NCI-H2196 (cell line): ENCODE results near the gene RALGAPA2.

Experiments used
- DNase-seq: peaks from one replicate; lab custom pipeline; 2025; ENCODE audit not compliant: unreplicated experiment; lab: John Stamatoyannopoulos, UW

Gene RALGAPA2

DNA sequence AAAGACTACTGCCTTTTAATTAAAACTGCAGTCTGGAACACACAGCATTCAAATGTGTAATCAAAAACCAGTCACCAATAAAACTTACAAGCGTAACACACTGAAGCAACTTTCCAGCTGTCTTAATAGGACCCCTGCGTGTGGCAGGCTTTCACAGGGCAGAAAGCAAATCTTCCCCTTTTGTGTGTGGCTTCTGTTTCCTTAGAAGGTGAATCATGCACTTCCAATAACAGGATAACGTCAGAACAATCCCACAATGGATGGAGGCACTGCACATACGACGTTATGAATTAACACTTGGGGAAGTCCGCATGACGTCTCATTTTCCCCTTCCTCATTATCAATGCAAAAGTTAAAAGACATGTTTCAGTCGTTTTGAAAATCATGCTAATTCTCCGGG, 299.7 kb downstream of the RALGAPA2 start:
- DNase-seq, result no peak

GRCh38 chr20:20411836-20412235, 300.6 kb downstream of the RALGAPA2 start:
- no peak for DNase-seq

- DNase-seq, result no peak
Observed at GRCh38 chr20:20411402-20411801, 301.0 kb downstream of the RALGAPA2 start.

GRCh38 chr20:20410678-20411077, 301.8 kb downstream of the RALGAPA2 start:
- DNase-seq, result peak; percentile 72

DNA sequence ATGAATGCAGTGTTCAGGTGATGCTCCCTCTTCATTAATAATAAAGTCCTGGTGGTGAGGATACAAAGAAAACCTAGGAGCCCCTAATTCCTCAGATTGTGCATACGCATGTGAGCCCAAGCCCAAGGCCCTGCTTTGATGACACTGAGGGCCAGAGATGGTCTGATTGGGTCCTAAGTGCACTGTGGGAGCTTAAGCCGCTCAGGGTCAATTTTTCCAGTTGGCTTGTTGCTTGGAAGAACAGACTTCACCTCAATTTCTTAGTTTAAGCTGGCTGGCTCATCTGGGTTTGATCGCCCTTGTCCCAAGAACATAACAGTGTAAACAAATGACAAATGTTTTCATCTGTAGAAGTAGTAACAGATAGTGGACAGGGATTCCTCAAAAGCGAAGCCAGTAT, 303.1 kb downstream of the RALGAPA2 start:
- no peak for DNase-seq

GRCh38 chr20:20407891-20408805, 304.3 kb downstream of the RALGAPA2 start:
- DNase-seq, result peak; percentile 22

DNA sequence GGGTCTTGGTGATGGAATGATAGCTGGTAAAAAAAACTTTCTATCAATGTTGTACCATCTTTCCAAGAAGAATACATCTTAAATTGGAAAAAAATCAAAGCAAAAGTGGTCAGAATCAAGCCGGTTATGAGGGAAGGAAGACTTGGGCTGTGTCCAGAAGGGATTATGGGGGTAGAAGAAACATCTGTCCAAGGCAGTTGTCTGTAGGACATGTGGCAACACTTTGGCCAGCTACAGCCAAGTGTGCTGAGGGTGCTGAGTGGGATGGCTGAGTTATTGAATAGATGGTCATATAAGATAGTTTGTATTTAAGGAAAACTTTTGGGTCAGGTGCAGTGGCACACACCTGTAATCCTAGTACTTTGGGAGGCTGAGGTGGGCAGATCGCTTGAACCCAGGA, 306.1 kb downstream of the RALGAPA2 start:
- DNase-seq, result no peak

GRCh38 chr20:20405623-20406022, 306.8 kb downstream of the RALGAPA2 start:
- no peak for DNase-seq

GRCh38 chr20:20404633-20405032, 307.8 kb downstream of the RALGAPA2 start:
- DNase-seq, result no peak

- DNase-seq, result no peak
Observed at GRCh38 chr20:20401991-20402390, 310.5 kb downstream of the RALGAPA2 start.

DNA sequence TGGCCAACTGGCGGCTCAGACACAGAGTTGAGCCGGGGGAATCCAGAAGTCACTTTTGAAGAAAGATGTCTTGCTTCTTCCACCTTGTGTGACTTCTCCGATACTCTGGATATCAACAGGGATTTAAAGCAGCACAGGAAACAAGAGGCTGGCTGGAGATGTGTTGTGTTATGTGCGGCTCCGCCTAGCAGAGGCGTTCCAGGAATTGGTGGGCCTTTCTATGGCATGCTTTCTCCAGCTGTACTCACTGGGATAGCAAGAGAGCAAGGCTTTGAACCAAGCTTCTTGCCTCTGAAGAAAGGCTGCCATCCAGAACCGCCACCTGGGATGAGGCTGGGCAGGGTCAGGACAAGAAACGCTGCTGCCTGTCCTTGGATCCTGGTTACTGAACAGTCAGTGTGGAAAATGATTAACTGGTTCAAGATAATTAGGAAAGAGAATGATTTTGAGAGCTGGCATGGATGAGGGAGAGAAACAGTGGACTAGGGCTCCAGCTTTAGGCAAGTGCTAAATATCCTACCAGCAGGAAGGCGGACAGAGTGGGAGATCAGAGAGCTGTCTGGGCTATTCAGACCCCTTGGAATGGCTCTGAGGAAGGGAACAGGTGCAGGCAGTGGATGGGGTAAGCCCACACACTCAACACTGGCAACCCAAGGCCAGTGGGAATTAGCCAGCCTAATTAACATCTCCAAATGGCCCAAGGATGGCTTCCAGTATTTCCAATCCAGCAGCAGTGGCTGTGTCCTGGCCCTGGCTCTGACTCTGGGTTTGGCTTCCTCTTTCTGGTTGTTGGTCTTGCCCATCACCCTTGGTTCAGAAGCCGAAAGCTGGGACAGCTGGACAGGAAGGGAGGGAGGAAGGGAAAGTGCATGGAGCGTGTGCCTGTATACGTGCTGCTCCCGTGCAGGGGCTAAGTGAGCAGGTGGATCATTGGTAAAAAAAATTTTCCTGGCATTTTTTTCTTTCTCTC, 312.6 kb downstream of the RALGAPA2 start:
- no peak for DNase-seq

- DNase-seq, result no peak
Observed at GRCh38 chr20:20398123-20398522, 314.3 kb downstream of the RALGAPA2 start.

DNA sequence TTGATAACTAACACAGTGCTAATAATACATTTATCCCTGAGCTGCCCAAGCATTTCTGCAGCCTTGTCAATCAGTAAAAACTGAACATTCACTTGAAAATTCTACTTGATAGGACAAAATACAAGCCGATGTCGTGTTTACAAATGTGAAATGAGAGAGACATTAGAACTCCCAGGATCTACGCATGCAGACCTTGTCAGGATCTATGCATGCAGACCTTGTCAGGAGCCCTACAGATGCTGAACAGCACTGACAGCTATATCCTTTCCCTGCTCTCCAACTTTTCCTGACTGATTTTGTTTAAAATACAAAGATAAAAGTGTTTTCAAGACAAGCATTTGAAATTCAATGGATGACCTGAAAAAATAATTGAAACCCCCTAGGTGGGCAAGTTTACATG, 315.6 kb downstream of the RALGAPA2 start:
- no peak for DNase-seq

GRCh38 chr20:20395903-20396568, 316.4 kb downstream of the RALGAPA2 start:
- peak; percentile 82 for DNase-seq

DNA sequence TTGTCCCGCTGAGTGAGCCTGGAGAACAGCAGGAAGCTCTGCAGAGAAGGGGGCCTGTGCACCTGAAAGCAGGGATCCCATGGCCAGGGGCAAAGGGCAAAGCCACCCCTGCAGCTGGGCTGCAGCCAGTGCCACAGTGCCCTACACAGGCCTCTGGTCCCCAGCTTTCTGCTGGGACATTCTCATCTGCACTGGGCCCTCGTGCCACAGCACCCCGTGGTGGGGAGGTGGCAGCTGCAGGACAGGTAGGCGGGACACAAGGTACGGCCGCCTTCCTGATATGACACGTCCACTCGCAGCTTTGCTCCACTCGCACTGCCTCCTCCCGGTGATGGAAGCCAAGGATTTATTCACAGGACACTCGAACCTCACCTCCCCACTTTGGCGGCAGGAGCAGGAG, 317.4 kb downstream of the RALGAPA2 start:
- no peak for DNase-seq

GRCh38 chr20:20393207-20394120, 319.0 kb downstream of the RALGAPA2 start:
- DNase-seq, result no peak

DNA sequence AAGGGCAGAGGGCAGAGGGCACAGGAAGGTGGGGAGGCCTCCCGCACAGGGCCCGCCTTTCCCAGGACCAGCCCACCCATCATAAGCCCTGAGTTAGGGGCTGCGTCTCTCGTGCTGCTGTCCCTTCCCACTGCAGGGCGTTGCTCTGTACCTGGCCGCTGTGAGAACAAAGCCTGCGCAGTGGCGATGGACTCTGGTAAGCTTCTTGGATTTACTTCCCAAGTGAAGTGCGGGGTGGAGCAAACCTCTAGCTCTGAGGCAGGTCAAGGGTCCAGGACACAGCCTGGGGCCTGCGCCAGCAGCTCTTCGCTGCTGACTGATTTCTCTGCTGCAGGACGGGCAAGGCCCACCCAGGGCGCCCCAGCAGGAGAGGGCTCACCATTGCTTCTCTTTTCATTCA, 320.7 kb downstream of the RALGAPA2 start:
- DNase-seq, result no peak

DNA sequence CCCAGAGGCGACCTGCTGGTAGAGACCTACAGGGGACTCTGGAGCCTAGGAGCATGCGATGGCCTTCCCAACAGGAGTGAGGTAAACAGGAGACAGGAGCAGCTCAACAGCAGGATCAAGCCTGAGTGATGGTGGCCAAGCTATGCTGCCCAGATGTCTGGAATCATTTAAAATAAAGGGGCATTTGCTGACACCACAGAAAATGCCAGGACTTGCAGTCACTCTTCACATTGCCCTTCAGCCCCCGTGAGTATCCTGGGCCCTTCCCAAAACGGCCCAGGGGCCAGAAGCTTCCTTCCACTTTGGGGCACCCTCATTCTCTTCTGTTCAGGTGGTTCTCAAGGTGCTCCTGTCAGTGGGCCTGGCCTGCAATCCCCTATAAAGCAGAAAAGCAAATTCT, 321.3 kb downstream of the RALGAPA2 start:
- no peak for DNase-seq

DNA sequence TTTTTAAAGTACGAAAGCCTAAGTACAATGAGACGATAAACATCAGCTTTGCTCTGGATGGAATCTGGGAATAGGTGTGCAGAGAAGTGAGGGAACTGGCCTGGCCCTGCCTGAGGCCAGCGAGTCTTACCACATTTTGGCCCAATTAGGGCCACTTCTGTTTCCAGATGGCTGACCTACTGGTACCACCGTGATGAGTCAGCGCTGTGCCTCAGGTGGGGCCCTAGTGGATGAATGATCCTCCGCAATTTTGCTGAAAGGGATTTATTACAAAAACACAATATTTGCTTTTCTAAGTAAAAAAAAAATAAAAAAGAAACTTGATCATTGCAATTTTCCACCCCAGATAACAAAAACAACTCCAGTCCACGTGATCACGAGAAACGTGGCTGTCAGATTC, 322.1 kb downstream of the RALGAPA2 start:
- no peak for DNase-seq

DNA sequence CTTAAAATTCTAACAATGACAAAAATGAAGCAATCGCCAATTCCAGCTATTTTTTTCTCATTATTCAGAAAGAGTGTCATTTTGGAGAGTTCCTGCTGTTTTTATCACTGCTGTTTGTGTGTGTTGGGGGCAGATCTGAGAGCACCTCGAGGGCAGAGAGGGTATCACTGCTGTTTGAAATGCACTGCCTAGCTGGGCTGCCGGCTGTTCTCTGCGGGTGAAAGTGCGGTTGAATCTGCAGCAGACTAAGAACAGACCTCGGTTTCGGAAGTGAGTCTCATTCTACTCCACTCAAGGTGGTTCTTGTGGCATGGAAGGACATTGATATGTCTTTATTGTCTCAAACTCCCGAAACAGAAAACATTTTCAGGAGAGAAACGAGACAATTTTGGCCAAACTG, 326.3 kb downstream of the RALGAPA2 start:
- DNase-seq, result no peak
